Thyroid gland (tissue), 4 donors: Measurements from ENCODE around the gene GGT1.
"Not testable (repeated sequence)": the region's sequence is repeated elsewhere in the genome, so short reads cannot be mapped to it uniquely, and the experiment has no call there.

Experiments
- POLR2A ChIP-seq, 2 donors: fragments of 450-650 bp; IDR thresholded peaks; one replicate each; pipeline ENCODE4 v1.6.1; 2017; ENCODE audit warnings: antibody characterized with exemption in 2 of 2, mild to moderate bottlenecking in 2 of 2, moderate library complexity in 1 of 2
- TF ChIP-seq, protein P1 (sequence below), 6 experiments: fragments of 200-600 bp in 3 of 6; fragments of 450-650 bp in 3 of 6; sonication (generic) in 3 of 6; IDR thresholded peaks; one replicate each; pipeline ENCODE4 v1.5.1; 2016 to 2019; ENCODE audit warnings: antibody characterized with exemption in 6 of 6, mild to moderate bottlenecking in 2 of 6, inconsistent platforms in 1 of 6, moderate library complexity in 1 of 6

DNA sequence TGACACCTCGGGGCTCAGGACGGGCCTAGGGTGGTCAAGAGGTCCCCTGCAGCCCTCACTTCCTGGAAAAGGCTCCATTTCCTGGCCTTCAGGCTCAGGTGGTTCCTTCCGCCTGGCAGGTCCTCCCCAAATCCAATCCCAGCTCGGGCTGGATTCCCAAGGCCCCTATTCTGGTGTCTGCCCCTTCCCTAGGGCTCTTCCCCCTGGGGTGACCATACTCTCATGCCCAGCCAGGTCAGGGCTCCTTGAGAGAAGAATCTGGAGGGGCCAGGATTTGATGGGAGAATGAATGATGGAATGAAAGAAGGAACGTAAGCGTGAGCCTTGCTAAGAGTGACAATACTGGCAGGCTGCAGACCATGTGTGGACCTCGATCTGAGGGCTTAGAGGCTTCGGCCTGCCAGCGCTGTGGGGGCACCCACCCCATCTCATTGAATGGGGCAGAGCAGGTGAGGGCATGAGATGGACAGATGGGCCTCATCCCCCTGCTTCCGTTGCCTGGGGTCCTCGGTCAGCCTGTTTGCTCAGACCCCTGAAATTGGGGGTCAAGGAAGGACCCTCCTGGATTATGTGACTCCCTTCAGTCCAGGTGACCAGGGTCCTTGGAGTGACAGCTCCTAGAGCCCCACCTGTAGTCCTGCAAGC lies 766 bp upstream of the GGT1 start:
- TF ChIP-seq, protein P1, sequence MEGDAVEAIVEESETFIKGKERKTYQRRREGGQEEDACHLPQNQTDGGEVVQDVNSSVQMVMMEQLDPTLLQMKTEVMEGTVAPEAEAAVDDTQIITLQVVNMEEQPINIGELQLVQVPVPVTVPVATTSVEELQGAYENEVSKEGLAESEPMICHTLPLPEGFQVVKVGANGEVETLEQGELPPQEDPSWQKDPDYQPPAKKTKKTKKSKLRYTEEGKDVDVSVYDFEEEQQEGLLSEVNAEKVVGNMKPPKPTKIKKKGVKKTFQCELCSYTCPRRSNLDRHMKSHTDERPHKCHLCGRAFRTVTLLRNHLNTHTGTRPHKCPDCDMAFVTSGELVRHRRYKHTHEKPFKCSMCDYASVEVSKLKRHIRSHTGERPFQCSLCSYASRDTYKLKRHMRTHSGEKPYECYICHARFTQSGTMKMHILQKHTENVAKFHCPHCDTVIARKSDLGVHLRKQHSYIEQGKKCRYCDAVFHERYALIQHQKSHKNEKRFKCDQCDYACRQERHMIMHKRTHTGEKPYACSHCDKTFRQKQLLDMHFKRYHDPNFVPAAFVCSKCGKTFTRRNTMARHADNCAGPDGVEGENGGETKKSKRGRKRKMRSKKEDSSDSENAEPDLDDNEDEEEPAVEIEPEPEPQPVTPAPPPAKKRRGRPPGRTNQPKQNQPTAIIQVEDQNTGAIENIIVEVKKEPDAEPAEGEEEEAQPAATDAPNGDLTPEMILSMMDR (IDR thresholded peaks at IDR 0.05), result not testable (repeated sequence)
- TF ChIP-seq POLR2A (IDR thresholded peaks at IDR 0.05), result not testable (repeated sequence)
